MG63 (cell line): ENCODE data around the gene C14orf39. TPM values are rescaled to one million over a fixed set of nuclear protein-coding genes. Genes with fewer than 3 reads are reported as not detected.

ENCODE experiments used
- DNase-seq: peaks from one replicate; pipeline ENCODE4 v3.0.0-alpha.2; 2020
- H3K27me3 ChIP-seq: fragments of 250-450 bp; sonication (Bioruptor Pico); 2 replicates; pipeline ENCODE4 v1.5.1; 2020; ENCODE audit warnings: mild to moderate bottlenecking, moderate library complexity
- H3K36me3 ChIP-seq: fragments of 250-450 bp; sonication (Bioruptor Pico); 2 replicates; pipeline ENCODE4 v1.5.1; 2020; ENCODE audit warnings: mild to moderate bottlenecking, moderate library complexity
- H3K4me3 ChIP-seq: fragments of 250-450 bp; sonication (Bioruptor Pico); 2 replicates; pipeline ENCODE4 v1.5.1; 2020; ENCODE audit warnings: mild to moderate bottlenecking, moderate library complexity
- H3K9me3 ChIP-seq: fragments of 250-450 bp; sonication (Bioruptor Pico); 2 replicates; pipeline ENCODE4 v1.5.1; 2020; ENCODE audit warnings: mild to moderate bottlenecking, moderate library complexity
- total RNA-seq: library from RNA; depleted of rRNA; stranded (reverse); fragments of >200 nt; shearing (Covaris generic); gene quantifications from 2 replicates; pipeline ENCODE4 v1.2.3, GENCODE V29; 2014; ENCODE audit warnings: low replicate concordance; rRNA removed

Gene C14orf39, protein sequence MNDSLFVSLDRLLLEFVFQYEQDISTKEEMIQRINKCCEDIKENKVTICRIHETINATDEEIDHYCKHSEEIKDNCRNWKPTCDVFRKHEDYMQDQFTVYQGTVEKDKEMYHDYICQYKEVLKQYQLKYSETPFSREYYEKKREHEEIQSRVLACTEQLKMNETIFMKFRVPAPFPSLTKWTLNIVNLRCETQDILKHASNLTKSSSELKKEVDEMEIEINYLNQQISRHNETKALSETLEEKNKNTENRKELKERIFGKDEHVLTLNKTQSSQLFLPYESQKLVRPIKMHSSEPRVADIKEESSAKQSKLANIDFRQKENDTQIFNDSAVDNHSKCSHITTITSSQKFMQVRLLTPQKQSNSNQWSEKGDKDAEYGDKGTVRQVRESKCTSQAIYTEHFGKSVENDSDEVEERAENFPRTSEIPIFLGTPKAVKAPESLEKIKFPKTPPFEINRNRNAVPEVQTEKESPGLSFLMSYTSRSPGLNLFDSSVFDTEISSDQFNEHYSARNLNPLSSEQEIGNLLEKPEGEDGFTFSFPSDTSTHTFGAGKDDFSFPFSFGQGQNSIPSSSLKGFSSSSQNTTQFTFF
- not detected in 2 replicates for total RNA-seq

DNA sequence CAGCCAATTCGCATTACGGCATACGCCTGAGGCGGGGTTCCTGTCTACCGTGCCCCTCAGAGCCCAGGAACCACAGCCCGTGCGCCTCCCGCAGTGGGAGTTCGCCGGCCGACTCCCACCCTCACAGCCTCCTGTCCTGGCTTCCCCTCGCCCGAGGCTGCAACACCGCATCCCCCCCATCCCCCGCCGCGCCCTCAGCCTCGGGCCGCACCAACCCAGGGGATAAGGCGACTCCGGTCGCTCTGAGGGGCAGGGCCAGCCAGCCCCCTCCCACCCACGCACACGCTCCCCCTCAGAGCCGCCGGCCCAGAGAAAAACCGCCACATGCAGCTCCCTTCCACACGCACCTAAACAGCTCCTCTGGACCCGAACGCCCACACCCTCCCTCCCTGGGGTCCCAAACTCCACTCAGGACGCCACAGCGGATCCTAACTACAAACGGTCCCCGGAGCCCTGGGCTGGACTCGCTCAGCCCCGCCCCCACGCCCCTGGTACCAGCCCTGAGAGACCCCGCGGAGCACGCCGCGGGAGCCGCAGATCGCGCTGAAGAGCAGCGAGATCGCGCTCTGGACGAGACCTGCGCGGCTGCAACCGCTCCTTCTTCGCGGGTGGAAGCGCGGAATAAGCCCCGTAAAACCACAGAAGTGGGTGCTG is at the start of gene C14orf39:
C14orf39 (minus strand) TSS at position 466 of the 654 bp plus-strand sequence. CDS start 985 bp downstream, outside the sequence.
- H3K4me3 ChIP-seq = peak within 1 kb of the TSS; percentile 35
- no peaks in the 10 kb centered on the region for H3K9me3 ChIP-seq
- peaks cover 32% of the 10 kb centered on the region for H3K27me3 ChIP-seq
- peak; percentile 35 for DNase-seq
- H3K36me3 ChIP-seq = no peaks in the 10 kb centered on the region

DNA sequence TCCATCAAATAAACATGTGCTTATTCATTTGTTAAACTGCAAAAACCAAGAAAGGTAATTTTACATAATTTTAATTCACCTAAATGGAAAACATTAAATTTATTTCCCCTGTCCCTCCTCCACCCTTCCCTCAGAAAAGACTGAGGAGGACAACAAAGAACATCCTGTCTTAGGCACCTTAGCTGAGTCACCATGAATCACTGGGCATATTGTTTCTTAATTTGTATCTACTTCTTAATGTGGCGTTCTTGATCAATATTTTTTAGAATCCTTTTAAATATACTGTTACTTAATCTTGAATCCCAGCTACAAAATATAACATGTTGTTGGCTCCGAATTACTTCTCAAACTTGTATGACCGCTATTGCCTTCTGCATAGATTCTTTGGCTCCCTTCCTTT is 46.6 kb upstream of the C14orf39 start:
- H3K27me3 ChIP-seq = no peaks in the 10 kb centered on the region
- no peaks in the 10 kb centered on the region for H3K9me3 ChIP-seq
- H3K4me3 ChIP-seq = no peak overlapping the region
- no peaks in the 10 kb centered on the region for H3K36me3 ChIP-seq
- DNase-seq = no peak

DNA sequence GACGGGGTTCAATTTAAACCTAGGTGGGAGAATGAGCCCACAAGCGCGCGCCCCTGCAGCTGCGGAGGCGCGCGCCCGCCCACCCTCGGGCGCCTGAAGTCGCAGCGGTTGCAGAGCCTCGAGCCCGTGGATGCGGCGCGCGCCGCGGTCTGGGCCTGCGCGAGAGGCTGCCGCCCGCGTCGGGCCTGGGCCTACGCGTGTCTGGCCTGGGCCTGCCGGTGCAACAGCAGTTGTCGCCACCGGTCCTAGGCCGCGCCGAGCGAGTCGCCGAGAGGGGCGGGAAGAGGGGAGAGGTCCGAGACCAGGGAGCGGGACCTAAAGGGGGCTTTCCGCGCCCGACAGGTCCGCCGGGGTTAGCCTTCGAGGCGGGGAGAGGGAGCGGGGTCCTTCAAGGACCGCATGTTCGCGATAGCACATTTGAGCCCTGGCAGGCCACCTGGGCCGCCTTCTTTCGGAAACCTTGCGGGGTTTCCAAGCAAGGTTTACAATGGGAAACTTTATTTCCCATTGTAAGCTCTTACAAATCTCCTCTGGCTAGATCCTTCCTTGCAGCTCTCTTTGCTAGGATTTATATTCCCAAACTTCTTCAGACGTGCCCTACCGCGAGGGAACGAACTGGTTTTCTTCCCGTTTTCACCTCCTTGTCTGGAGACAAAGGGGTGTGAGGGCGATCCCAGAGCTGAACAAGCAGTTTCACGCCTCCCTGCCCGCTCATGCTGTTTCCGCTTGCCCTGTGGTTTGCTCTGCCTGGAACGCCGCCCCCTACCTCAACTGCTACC is 29.8 kb upstream of the C14orf39 start:
- H3K9me3 ChIP-seq = no peaks in the 10 kb centered on the region
- peaks cover 17% of the 10 kb centered on the region for H3K27me3 ChIP-seq
- no peak overlapping the region for H3K4me3 ChIP-seq

DNA sequence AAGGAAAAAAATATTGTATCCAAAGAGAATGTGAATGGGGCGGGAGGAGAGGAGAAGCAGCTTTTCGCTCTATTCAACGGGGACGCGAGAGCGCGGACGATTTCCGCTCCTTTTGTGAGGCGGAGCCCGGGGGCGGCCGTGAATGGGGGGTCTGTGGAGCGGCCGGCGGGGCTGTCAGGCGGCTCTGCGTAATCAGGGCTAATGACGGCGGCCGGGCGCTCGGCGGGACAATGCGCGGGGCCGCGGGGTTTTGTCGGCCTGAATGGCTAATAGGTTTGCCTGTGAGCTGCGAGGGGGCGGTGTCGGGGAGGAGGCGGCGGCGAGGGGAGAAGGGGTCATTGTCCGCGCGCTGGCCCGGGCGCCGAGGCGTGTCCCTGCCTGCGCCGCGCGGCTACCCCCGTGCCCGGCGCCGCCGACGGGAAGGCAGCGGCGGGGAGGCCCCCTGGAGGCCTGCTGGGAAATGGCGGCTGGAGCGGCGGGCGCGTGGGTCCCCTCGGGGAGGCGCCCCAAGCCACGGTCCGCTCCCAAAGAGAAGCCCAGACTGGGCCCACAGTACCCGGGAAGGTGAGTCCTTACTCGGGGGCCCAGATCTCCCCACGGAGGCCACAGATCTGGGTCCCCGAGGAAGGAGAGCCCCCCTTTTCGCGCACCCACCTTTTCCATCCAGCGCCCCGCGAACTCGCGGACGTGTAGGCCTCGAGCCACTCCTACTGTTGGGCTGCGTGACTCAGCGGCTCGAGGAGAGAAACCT is 29.1 kb upstream of the C14orf39 start:
- Histone ChIP-seq H3K9me3 (no peaks in the 10 kb centered on the region), H3K27me3 (peaks cover 23% of the 10 kb centered on the region), H3K36me3 (no peaks in the 10 kb centered on the region), H3K4me3 (peak overlapping the region; percentile 39)
- DNase-seq = peak; percentile 19

More for the DNA sequence above, 29.8 kb upstream of the C14orf39 start:
- no peak for DNase-seq
- H3K36me3 ChIP-seq = no peaks in the 10 kb centered on the region

DNA sequence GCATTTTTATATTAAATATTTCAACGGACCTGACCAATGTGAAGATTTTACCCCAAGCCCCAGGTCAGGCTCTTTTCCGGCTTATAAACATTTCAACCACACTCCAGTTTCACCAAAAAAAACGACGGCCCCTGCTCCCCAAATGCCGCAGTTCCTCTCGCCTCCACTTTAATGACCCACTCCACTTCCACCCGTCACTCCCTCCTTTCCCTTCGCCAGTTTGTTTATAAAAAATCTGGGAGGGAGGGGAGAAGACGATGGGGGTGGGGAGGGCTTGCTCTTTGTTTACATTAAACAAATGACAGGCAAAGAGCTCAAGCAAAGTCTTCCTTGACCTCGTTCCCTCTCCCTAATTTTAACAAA is 28.5 kb upstream of the C14orf39 start:
- no peaks in the 10 kb centered on the region for H3K9me3 ChIP-seq
- peak overlapping the region; percentile 39 for H3K4me3 ChIP-seq
- DNase-seq = no peak
- H3K36me3 ChIP-seq = no peaks in the 10 kb centered on the region
- peaks cover 24% of the 10 kb centered on the region for H3K27me3 ChIP-seq

DNA sequence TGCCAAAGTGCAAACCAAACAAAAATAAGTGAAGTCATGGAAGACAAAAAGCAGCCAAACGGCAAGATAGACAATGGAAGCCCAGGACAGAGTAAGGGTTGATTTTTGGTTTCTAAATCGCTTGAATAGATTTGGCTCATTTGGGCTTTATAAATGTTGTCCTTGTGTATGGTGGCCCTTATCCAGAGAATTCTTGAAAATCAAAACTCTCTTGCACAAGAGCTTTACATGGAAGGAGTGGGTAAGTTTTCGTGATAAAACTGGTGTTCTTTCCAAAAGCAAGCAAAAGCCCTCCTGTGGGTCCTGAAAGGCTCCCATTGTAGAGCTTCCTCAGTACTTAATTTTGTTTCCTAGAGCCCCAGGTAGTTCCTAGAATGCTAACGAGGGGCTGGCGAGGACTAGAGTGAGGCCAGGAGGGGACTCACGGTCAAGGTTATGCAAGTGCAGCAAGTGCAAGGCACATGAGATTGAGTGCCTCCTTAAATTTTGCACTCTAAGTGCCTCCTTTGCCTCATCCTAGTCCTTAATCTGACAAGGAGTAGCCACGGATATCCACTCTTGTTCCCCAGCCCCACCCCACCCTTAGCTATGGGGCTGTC is 27.2 kb upstream of the C14orf39 start:
- Histone ChIP-seq H3K36me3 (no peaks in the 10 kb centered on the region), H3K9me3 (no peaks in the 10 kb centered on the region), H3K27me3 (peaks cover 35% of the 10 kb centered on the region), H3K4me3 (no peak overlapping the region)
- no peak for DNase-seq

DNA sequence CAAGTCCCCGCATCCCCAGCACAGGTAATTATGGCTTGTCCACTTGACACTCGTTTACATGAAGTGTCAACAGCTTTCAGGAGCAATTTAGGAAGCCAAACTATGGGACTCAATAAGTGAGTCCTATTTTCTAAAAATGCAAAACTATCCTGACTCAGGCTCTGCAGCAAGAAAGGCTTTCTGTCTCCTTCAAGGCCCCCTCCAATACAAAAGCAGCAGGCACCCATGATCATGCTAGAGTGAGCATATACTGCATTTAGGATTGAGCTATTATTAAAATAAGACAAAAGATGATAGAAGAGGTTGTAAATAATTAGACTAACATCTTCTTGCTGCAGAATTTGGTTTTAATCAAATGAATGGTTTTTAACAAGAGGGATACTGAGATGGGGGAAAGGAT is 26.3 kb upstream of the C14orf39 start:
- no peak for DNase-seq
- Histone ChIP-seq H3K36me3 (no peaks in the 10 kb centered on the region), H3K9me3 (no peaks in the 10 kb centered on the region), H3K27me3 (peaks cover 38% of the 10 kb centered on the region), H3K4me3 (no peak overlapping the region)

DNA sequence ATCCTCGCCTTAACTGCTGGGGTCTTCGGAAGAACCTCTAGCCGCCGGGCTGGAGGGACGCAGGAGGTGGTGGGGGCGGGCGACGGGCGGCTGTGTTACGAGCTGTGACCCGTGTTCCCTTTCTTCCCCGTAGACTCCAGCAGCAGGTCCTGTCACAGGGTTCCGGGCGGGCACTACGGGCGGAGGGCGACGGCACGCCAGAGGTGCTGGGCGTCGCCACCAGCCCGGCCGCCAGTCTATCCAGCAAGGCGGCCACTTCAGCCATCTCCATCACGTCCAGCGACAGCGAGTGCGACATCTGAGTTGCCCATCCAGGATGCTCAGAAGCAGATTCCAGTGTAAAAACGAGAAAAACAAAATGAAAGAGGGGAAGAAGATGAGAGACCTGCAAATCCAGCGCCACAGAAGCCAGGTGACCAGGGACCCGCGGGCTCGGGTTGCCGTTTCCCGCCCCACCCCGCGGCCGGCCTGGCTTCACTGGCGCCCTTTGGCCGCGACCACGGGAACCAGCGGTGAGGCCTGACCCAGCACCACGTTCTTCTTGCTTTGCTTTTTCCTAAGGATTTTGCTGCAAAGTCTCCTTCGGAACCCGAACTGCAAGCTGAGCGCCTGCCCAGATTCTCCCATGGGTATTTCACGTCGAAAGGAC is 25.2 kb upstream of the C14orf39 start:
- Histone ChIP-seq H3K4me3 (no peak overlapping the region), H3K9me3 (no peaks in the 10 kb centered on the region), H3K27me3 (peaks cover 38% of the 10 kb centered on the region), H3K36me3 (no peaks in the 10 kb centered on the region)
- DNase-seq = no peak

DNA sequence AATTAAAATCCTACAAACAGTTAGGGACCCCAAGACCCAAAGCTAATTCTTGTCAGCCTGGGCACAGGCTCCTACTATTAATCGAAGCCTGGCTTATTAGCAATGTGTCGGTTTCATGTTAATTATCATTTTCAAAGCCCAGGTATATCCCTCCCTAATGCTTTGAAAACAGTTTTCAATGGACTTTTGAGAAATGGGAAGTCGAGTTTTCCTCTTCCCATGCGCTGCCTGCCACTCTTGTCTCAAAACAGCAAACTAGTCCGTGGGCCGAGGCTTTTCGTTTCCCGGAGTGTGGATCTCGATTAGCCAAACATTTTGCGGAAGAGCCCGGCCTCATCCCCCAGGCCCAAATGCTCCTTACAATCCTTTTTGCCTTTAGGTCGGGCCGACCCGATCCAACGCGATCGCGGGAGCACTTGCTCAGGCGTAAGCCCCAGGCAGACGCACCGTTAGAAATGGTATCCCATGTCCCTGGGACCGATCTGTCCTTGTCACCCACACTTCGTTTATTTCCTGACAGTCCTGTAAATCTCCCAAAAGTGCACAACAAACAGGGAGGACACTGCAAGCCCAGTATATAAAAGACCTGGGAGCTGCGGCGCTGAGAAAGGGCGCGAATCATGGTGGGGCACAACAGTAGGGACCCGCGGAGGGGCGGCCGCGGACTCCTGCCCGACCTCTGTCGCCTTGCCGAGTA is 24.5 kb upstream of the C14orf39 start:
- H3K27me3 ChIP-seq = peaks cover 42% of the 10 kb centered on the region
- no peak for DNase-seq
- no peaks in the 10 kb centered on the region for H3K36me3 ChIP-seq
- H3K9me3 ChIP-seq = no peaks in the 10 kb centered on the region
- no peak overlapping the region for H3K4me3 ChIP-seq

DNA sequence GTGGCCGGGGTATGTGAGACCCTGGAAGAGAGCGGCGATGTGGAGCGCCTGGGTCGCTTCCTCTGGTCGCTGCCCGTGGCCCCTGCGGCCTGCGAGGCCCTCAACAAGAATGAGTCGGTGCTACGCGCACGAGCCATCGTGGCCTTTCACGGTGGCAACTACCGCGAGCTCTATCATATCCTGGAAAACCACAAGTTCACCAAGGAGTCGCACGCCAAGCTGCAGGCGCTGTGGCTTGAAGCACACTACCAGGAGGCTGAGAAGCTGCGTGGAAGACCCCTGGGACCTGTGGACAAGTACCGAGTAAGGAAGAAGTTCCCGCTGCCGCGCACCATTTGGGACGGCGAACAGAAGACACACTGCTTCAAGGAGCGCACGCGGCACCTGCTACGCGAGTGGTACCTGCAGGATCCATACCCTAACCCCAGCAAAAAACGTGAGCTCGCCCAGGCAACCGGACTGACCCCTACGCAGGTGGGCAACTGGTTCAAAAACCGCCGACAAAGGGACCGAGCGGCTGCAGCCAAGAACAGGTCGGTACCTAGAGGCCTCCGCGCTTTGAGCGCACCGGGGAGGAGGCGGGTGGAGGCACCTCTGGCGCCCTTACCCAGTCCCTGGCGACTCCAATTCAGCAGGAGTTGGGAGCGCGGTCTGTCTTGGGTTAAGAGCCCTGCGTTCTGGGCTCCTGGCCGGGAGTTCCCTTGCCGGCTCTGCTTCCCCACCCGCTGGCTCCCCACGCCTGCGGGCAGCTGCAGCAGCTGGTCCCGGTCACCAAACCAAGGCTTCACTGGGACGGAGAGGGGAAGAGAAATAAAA is 23.8 kb upstream of the C14orf39 start:
- H3K27me3 ChIP-seq = peaks cover 41% of the 10 kb centered on the region
- no peak for DNase-seq
- H3K9me3 ChIP-seq = no peaks in the 10 kb centered on the region
- H3K36me3 ChIP-seq = no peaks in the 10 kb centered on the region
- no peak overlapping the region for H3K4me3 ChIP-seq

DNA sequence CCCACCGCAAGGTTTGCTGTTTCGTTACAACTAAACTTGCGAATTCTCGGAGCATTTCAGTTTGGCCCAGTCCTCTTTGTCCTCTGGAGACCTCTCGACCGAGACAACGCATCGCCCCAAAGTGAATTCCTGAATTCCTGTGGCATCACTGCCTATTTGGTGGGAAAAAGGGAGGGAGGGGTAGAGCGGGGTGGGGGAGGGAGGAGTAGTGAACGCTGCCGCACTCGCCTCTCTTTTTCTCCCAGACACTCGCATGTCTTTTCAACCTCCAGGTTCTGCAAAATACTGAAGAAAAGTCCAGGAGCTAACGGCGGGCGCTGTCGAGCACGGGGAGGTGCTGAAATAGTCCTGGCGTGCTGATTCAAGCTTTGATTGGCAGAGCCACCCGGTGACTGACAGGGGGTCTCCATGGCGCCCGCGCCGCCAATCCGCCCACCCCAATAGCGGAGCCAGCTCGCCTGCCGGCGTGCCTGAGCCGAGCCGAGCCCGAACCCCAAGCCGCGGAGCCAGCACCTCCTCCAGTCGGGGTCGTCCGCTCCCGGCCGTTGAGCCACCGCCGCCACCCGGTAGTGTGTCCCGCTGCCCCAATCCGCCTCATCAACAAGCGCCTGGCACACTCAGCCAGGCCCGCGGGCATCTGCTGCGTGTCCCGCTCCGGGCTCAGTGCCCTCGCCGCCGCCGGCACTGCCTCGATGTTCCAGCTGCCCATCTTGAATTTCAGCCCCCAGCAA is 23.0 kb upstream of the C14orf39 start, which contains the start of gene SIX6:
SIX6 (plus strand) TSS at position 440 of the 731 bp plus-strand sequence; CDS start at position 693, 253 bp downstream.
- H3K4me3 ChIP-seq = peak within 1 kb of the TSS; percentile 17; the same call in 1 of the 2 replicates
- no peaks in the 10 kb centered on the region for H3K9me3 ChIP-seq
- peak; percentile 30 for DNase-seq
- H3K27me3 ChIP-seq = peaks cover 35% of the 10 kb centered on the region
- H3K36me3 ChIP-seq = no peaks in the 10 kb centered on the region

DNA sequence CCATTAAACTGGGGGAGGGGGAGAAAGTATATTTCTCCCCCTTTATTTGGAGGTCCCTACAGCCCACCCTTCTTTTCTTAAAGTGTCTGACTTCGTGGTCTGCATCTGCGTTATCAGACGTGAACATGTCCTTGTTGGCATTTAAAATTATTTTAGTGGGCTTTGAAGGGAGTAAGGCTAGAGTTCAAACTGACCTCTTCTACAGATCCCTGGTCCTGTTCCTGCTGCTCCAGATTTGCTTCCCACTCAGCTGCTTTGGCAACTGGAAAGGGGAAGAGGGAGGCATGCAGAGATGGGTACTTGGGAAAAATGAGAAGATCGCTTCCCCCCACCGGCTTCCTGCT is 22.5 kb upstream of the C14orf39 start:
- DNase-seq = no peak
- H3K4me3 ChIP-seq = no peak overlapping the region
- H3K27me3 ChIP-seq = peaks cover 33% of the 10 kb centered on the region
- H3K36me3 ChIP-seq = no peaks in the 10 kb centered on the region
- no peaks in the 10 kb centered on the region for H3K9me3 ChIP-seq

DNA sequence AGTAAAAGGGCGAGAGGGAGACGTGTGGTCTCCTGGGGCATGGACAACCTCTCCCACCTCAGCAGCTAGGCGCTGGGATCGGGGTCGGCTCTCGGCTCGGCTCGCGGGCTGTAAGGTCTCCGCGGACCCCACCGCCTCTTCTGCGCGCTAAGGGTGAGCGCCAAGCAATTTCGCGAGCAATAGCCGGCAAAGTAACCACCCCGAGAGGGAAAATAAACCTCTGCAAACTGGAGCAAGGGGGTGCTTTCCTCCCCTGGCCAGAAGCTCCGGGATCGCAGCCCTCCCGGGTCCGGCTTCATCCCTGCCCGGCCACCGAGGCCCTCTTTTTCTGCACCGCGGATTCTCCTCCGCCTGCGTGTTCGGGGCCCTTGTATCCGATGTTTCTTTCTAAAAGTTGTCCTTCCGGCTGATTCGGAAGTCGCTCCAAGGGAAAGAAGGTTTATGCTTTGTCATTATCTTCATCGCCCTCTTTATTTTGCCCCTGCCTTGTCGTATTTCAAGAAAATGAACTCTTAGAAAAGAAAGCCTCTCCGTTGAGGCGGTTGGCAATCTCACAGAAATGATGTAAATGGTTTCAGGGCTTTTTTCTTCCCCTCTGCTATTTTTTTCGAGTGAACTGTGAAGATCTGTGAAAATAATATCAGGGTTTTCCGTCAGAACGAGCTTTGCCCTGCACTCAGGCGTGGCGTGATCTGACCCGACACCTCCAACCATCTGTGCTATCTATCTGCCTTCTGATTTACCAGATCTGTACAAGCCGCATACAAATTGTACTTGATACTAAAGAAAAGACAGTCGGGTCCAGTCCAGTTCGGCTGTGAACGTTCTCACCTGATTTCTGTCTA is 21.3 kb upstream of the C14orf39 start:
- no peak for DNase-seq
- Histone ChIP-seq H3K36me3 (no peaks in the 10 kb centered on the region), H3K4me3 (no peak overlapping the region), H3K9me3 (no peaks in the 10 kb centered on the region), H3K27me3 (peaks cover 31% of the 10 kb centered on the region)
